B cell (primary cell): ENCODE results near the gene SYNC. TPM values are rescaled to one million over a fixed set of nuclear protein-coding genes. Genes with fewer than 3 reads are reported as not detected.

Experiments used
- ATAC-seq: fragments of 200-7000 bp; cut with Tn5 transposase; one replicate; pipeline ENCODE4 v1.10.0; 2021; ENCODE audit warnings: low read depth, mild to moderate bottlenecking, moderate number of reproducible peaks, moderate library complexity
- CTCF ChIA-PET: fragments of 350-600 bp; sonication (Branson Sonifier 250); formaldehyde crosslinking; loops from one replicate; lab custom pipeline; 2021; ENCODE audit warnings: antibody characterized with exemption, inconsistent platforms; lab: Charles Lee
- POLR2A ChIA-PET: fragments of 350-600 bp; sonication (Branson Sonifier 250); formaldehyde crosslinking; loops from one replicate; lab custom pipeline; 2021; ENCODE audit warnings: antibody characterized with exemption; lab: Charles Lee
- DNase-seq: peaks from one replicate; pipeline ENCODE4 v3.0.0; 2013
- H2AFZ ChIP-seq: 2 replicates; pipeline ENCODE4 v1.6.1; 2012; ENCODE audit warnings: mild to moderate bottlenecking, low read depth, low read length; ENCODE audit not compliant: insufficient read depth, poor library complexity, severe bottlenecking
- H3K27ac ChIP-seq, 2 donors: 1 replicate in 1 of 2; 2 replicates in 1 of 2; pipeline ENCODE4 v1.5.1; 2012 to 2013; ENCODE audit warnings: low read length in 2 of 2, mild to moderate bottlenecking in 2 of 2, moderate library complexity in 1 of 2
- H3K27me3 ChIP-seq, 4 experiments: fragments of 200-600 bp in 1 of 4; sonication (generic) in 1 of 4; replicated peaks in 1 of 4; 1 replicate in 2 of 4; 2 replicates in 2 of 4; pipeline versions ENCODE4 v1.6.1 to v1.7.0; 2013 to 2016; ENCODE audit warnings: low read length in 3 of 4, mild to moderate bottlenecking in 2 of 4, mixed read lengths in 1 of 4, moderate library complexity in 1 of 4; ENCODE audit not compliant: insufficient read depth in 4 of 4, control insufficient read depth in 3 of 4; ENCODE audit errors: control extremely low read depth in 1 of 4
- H3K36me3 ChIP-seq, 2 experiments: replicated peaks in 1 of 2; 1 replicate in 1 of 2; 2 replicates in 1 of 2; pipeline versions ENCODE4 v1.6.1 to v1.7.1; 2013; ENCODE audit warnings: low read length in 1 of 2; ENCODE audit not compliant: insufficient read depth in 2 of 2, control insufficient read depth in 1 of 2; ENCODE audit errors: control extremely low read depth in 1 of 2, extremely low read depth in 1 of 2
- H3K4me1 ChIP-seq, 2 donors: fragments of 200-600 bp in 1 of 2; sonication (generic) in 1 of 2; 1 replicate in 1 of 2; 2 replicates in 1 of 2; pipeline versions ENCODE4 v1.5.1 to v1.6.1; 2013 to 2017; ENCODE audit warnings: low read length in 2 of 2; ENCODE audit not compliant: control insufficient read depth in 2 of 2, insufficient read depth in 2 of 2
- H3K4me2 ChIP-seq: replicated peaks from 2 replicates; pipeline ENCODE3; 2012; ENCODE audit warnings: mild to moderate bottlenecking, low read depth, low read length; ENCODE audit not compliant: poor library complexity, severe bottlenecking
- H3K4me3 ChIP-seq, 5 experiments: fragments of 200-600 bp in 1 of 5; sonication (generic) in 1 of 5; 1 replicate in 3 of 5; 2 replicates in 2 of 5; pipeline versions ENCODE4 v1.5.1 to v1.7.0; 2011 to 2016; ENCODE audit warnings: low read length in 4 of 5, mild to moderate bottlenecking in 4 of 5, low read depth in 2 of 5, control low read depth in 1 of 5, moderate library complexity in 1 of 5; ENCODE audit not compliant: insufficient read depth in 1 of 5; ENCODE audit errors: control extremely low read depth in 1 of 5, extremely low read depth in 1 of 5
- H3K79me2 ChIP-seq: fragments of 200-600 bp; sonication (generic); one replicate; pipeline ENCODE4 v1.6.0; 2016; ENCODE audit warnings: low read length; ENCODE audit not compliant: control insufficient read depth, insufficient read depth
- H3K9ac ChIP-seq: fragments of 200-600 bp; sonication (generic); 2 replicates; pipeline ENCODE4 v1.6.1; 2017; ENCODE audit warnings: mild to moderate bottlenecking, low read length, moderate library complexity
- H3K9me3 ChIP-seq, 3 donors: one replicate each; pipeline versions ENCODE4 v1.6.1 to v1.7.1; 2013; ENCODE audit warnings: low read length in 2 of 3; ENCODE audit not compliant: control insufficient read depth in 2 of 3, insufficient read depth in 1 of 3; ENCODE audit errors: control extremely low read depth in 1 of 3
- H4K20me1 ChIP-seq: 2 replicates; pipeline ENCODE4 v1.6.0; 2012; ENCODE audit warnings: mild to moderate bottlenecking, low read length; ENCODE audit not compliant: insufficient read depth, control insufficient read depth, poor library complexity, severe bottlenecking
- H3K27ac Mint-ChIP-seq: one replicate; pipeline ENCODE4 v1.8.0; 2021; ENCODE audit warnings: mixed read lengths
- H3K27me3 Mint-ChIP-seq: one replicate; pipeline ENCODE4 v1.8.0; 2021; ENCODE audit warnings: mixed read lengths
- H3K4me1 Mint-ChIP-seq: one replicate; pipeline ENCODE4 v1.8.0; 2021; ENCODE audit warnings: mixed read lengths
- H3K4me3 Mint-ChIP-seq: one replicate; pipeline ENCODE4 v1.8.0; 2021; ENCODE audit warnings: mixed read lengths
- H3K9me3 Mint-ChIP-seq: one replicate; pipeline ENCODE4 v1.8.0; 2022; ENCODE audit warnings: mixed read lengths; ENCODE audit not compliant: insufficient read depth
- EZH2 ChIP-seq: IDR thresholded peaks from 2 replicates; pipeline ENCODE4 v1.6.1; 2012; ENCODE audit warnings: borderline replicate concordance, low read depth, mild to moderate bottlenecking, moderate library complexity, low read length; ENCODE audit not compliant: insufficient read depth, poor library complexity, severe bottlenecking
- WGBS: methylation state at CpG from one replicate; pipeline ENCODE4 v1.1.5; 2013; ENCODE audit warnings: missing lambda C conversion rate; ENCODE audit not compliant: insufficient coverage; 5-methylcytosine and 5-hydroxymethylcytosine counted together
- intact Hi-C: fragments of 100-400 bp; cut with micrococcal nuclease; formaldehyde crosslinking; loops from one replicate; pipeline ENCODE4 v1.10.0; 2022
- polyA plus RNA-seq: library from polyadenylated mRNA; depleted of rRNA; stranded (reverse); fragments of >200 nt; gene quantifications from 2 replicates; pipeline ENCODE4 v1.2.3, GENCODE V29; 2012
- total RNA-seq, 2 donors: library from RNA; stranded (reverse); fragments of 120-200 nt in 1 of 2; gene quantifications; 1 replicate in 1 of 2; 2 replicates in 1 of 2; pipeline versions ENCODE4 v1.2.3 to v1.2.4, GENCODE V29; 2013 to 2022
- TF ChIP-seq, protein P1 (sequence below): fragments of 200-600 bp; IDR thresholded peaks from one replicate; pipeline ENCODE4 v1.8.0; 2022; ENCODE audit warnings: antibody characterized with exemption, mild to moderate bottlenecking

SYNC gene
- total and polyA plus RNA-seq, 2 donors (not counting 1 experiment from before 2014, with no cell fraction given), result not detected

DNA sequence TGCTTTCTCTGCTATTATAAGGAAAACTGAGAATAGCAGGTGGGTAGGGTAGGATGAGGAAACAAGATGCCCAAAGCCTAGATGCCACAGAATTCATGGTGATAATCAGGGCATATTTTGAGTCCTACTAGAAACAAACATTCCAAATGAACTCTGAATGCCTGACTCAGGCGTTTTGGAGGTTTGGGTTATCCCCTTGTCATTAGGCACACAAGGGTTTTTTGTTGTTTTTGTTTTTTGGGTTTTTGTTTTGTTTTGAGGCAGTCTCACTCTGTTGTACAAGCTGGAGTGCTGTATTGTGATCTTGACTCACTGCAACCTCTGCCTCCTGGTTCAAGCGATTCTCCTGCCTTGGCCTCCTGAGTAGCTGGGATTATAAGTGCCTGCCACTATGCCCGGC lies 19.2 kb downstream of the SYNC start:
- intact Hi-C loops, result no loop called here
- no peak overlapping the region for H3K27ac ChIP-seq
- POLR2A ChIA-PET, result no interaction called here
- H3K9ac ChIP-seq, result no peak overlapping the region
- H3K9me3 ChIP-seq, result no peaks in the 10 kb centered on the region
- H3K4me3 ChIP-seq, result no peak overlapping the region
- H3K27ac Mint-ChIP-seq, result no peak overlapping the region
- no peaks in the 10 kb centered on the region for H3K27me3 ChIP-seq
- no peak overlapping the region for H3K4me2 ChIP-seq
- TF ChIP-seq, protein P1, sequence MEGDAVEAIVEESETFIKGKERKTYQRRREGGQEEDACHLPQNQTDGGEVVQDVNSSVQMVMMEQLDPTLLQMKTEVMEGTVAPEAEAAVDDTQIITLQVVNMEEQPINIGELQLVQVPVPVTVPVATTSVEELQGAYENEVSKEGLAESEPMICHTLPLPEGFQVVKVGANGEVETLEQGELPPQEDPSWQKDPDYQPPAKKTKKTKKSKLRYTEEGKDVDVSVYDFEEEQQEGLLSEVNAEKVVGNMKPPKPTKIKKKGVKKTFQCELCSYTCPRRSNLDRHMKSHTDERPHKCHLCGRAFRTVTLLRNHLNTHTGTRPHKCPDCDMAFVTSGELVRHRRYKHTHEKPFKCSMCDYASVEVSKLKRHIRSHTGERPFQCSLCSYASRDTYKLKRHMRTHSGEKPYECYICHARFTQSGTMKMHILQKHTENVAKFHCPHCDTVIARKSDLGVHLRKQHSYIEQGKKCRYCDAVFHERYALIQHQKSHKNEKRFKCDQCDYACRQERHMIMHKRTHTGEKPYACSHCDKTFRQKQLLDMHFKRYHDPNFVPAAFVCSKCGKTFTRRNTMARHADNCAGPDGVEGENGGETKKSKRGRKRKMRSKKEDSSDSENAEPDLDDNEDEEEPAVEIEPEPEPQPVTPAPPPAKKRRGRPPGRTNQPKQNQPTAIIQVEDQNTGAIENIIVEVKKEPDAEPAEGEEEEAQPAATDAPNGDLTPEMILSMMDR, result no peak
- TF ChIP-seq EZH2, result no peak
- no peaks in the 10 kb centered on the region for H3K4me1 Mint-ChIP-seq
- ATAC-seq (no peak), DNase-seq (no peak)
- H4K20me1 ChIP-seq, result no peaks in the 10 kb centered on the region
- WGBS, result 94% methylated on average over 2 of the region's 3 CpGs
- H3K9me3 Mint-ChIP-seq, result no peaks in the 10 kb centered on the region
- no peaks in the 10 kb centered on the region for H3K27me3 Mint-ChIP-seq
- CTCF ChIA-PET, result interaction anchor here (0.9 kb wide), 1 partner anchor 163 kb away, joined by 3 read pairs; no protein-coding TSS in a partner anchor
- no peak overlapping the region for H3K4me3 Mint-ChIP-seq
- peaks cover 11 to 58% of the 10 kb centered on the region in 2 experiments for H3K36me3 ChIP-seq
- no peaks in the 10 kb centered on the region for H3K79me2 ChIP-seq
- no peak overlapping the region for H2AFZ ChIP-seq
- H3K4me1 ChIP-seq, result no peaks in the 10 kb centered on the region

DNA sequence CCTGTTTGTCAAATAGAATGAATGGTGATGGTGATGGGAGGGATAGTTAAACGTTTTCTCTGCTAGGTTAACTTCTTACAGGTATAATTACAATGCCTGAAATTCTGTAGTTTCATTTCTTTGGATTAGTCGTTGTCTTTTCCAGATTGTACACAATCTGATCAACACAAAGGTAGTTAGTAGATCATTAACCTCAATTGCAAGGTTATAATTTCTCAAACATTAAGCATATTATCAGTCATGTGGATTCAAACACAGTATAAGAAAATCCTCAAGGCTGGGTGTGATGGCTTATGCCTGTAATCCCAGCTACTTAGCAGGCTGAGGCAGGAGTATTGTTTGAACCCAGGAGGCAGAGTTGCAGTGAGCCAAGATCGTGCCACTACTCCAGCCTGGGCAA lies 20.6 kb downstream of the SYNC start:
- WGBS, result no CpG with 5 or more reads among the region's 3 CpGs
- Histone ChIP-seq H3K79me2 (no peaks in the 10 kb centered on the region), H3K4me3 (no peak overlapping the region), H3K9ac (no peak overlapping the region), H2AFZ (no peak overlapping the region), H4K20me1 (no peaks in the 10 kb centered on the region), H3K36me3 (peaks cover 15 to 70% of the 10 kb centered on the region in 2 experiments), H3K27me3 (no peaks in the 10 kb centered on the region), H3K9me3 (no peaks in the 10 kb centered on the region), H3K4me2 (no peak overlapping the region), H3K27ac (no peak overlapping the region), H3K4me1 (no peaks in the 10 kb centered on the region)
- H3K27ac Mint-ChIP-seq, result no peak overlapping the region
- ATAC-seq (no peak), DNase-seq (no peak)
- no peak overlapping the region for H3K4me3 Mint-ChIP-seq
- ChIA-PET CTCF (no interaction called here), POLR2A (no interaction called here)
- intact Hi-C loops, result no loop called here
- H3K9me3 Mint-ChIP-seq, result no peaks in the 10 kb centered on the region
- TF ChIP-seq EZH2, result no peak
- TF ChIP-seq, protein P1, result no peak
- no peaks in the 10 kb centered on the region for H3K27me3 Mint-ChIP-seq
- H3K4me1 Mint-ChIP-seq, result no peaks in the 10 kb centered on the region
